Activated CD4-positive, CD25-positive, alpha-beta regulatory T cell treated with anti-CD3 and anti-CD28 coated beads, Interleukin-2, amount 50 U/mL, for 16 hours (primary cell): ENCODE measurements around the gene CHCHD1.
"Not testable (repeated sequence)": the region's sequence is repeated elsewhere in the genome, so short reads cannot be mapped to it uniquely, and the experiment has no call there.

Experiments used
- DNase-seq: peaks from one replicate; pipeline ENCODE4 v3.0.0-alpha.2; 2020; ENCODE audit warnings: low read depth, low spot score

CHCHD1 gene

GRCh38 chr10:73791871-73792400 is 10.1 kb downstream of the CHCHD1 start:
- DNase-seq = no peak

GRCh38 chr10:73793456-73793855 is 11.6 kb downstream of the CHCHD1 start:
- DNase-seq = no peak

DNA sequence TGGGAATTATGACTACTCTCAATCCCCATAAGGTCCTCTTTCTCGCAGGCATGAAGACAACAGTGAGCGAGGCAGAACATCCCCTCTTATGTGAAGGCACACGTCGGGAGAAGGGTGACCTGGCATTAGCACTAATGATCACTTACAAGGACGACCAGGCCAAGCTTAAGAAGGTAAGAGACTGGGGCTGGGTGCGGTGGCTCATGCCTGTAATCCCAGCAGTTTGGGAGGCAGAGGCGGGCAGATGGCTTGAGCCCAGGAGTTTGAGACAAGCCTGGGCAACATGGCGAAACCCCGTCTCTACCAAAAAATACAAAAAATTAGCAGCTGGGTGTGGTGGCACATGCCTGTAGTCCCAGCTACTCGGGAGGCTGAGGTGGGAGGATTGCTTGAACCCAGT is 13.6 kb downstream of the CHCHD1 start:
- not testable (repeated sequence) for DNase-seq

DNA sequence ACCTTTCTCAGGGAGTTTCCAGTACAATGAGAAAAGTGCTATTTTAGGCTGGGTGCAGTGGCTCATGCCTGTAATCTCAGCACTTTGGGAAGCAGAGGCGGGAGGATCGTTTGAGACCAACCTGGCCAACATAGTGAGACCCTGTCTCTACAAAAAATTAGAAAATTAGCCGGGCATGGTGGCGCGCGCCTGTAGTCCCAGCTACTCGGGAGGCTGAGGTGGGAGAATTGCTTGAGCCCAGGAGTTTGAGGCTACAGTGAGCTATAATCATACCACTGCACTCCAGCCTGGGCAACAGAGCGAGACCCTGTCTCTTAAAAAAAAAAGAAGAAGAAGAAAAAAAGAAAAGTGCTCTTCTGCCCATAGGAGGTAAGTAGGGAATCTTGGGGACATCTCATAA is 14.2 kb downstream of the CHCHD1 start:
- DNase-seq = not testable (repeated sequence)

DNA sequence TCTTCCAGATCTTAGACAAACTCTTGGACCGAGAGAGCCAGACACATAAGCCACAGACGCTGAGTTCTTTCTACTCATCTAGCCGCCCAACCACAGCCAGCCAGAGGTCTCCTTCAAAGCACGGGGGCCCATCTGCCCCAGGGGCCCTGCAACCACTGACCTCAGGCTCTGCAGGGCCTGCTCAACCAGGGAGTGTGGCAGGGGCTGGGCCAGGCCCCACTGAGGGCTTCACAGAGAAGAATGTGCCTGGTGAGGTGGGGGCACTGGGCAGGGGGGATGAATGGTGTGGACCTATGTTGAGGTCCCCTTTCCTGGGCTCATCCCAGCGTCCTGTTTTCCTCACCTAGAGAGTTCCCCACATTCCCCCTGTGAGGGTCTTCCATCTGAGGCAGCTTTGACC is 14.9 kb downstream of the CHCHD1 start:
- DNase-seq = no peak

GRCh38 chr10:73797324-73798025 is 15.6 kb downstream of the CHCHD1 start:
- DNase-seq = no peak

DNA sequence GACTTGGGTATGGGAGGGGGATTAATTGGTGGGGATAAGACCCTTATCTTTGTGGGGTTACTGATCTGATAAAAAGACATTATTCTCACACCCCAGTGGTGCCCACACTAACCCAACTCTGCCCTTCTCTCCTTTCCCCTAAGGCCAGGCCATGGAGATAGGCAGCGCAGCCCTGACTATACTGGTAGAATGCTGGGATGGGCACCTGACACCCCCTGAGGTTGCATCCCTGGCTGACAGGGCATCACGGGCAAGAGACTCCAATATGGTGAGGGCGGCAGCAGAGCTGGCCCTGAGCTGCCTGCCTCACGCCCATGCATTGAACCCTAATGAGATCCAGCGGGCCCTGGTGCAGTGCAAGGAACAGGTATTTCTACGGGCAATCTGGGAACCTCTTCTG is 16.2 kb downstream of the CHCHD1 start:
- DNase-seq = no peak

GRCh38 chr10:73798927-73799560 is 17.2 kb downstream of the CHCHD1 start:
- DNase-seq = no peak

- DNase-seq = no peak
These were observed 18.2 kb downstream of the CHCHD1 start for GRCh38 chr10:73799899-73800559.

GRCh38 chr10:73800560-73801252 is 18.9 kb downstream of the CHCHD1 start:
- no peak for DNase-seq

DNA sequence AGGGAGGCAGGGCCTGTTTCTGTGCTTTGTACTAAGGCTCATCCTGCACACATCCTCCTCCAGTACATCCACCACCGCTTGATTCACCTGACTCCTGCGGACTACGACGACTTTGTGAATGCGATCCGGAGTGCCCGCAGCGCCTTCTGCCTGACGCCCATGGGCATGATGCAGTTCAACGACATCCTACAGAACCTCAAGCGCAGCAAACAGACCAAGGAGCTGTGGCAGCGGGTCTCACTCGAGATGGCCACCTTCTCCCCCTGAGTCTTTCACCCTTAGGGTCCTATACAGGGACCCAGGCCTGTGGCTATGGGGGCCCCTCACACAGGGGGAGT is 19.4 kb downstream of the CHCHD1 start:
- no peak for DNase-seq

GRCh38 chr10:73802276-73802991 is 20.6 kb downstream of the CHCHD1 start:
- DNase-seq = no peak

DNA sequence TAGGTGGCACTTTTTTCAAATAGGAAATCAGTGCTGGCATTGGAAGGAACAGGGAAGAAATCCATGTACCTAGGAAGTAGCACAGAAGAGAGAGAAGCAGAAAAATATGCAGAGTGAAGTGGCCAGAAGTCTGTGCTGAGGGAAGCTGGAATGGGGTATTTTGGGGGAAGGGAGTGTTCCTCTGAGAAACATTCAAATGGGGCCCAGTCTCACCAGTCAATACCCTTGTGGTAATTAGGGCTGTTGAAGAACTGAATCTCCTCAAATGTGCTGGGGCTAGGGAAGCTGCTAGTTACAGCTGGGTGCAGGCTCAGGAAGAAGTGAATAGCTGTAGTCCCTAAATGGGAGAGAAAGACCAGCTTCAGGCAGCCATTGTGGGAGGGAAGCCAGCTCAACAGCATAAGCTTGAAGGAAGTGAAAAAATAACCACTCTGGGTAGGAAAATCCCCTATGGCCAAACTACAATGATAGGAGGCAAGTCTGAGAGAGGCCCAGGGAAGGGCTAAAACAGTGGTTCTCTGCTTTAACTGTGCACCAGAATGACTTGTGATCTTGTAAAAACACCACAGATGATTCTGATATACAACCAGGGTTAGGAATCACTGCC is 21.9 kb downstream of the CHCHD1 start:
- DNase-seq = no peak

DNA sequence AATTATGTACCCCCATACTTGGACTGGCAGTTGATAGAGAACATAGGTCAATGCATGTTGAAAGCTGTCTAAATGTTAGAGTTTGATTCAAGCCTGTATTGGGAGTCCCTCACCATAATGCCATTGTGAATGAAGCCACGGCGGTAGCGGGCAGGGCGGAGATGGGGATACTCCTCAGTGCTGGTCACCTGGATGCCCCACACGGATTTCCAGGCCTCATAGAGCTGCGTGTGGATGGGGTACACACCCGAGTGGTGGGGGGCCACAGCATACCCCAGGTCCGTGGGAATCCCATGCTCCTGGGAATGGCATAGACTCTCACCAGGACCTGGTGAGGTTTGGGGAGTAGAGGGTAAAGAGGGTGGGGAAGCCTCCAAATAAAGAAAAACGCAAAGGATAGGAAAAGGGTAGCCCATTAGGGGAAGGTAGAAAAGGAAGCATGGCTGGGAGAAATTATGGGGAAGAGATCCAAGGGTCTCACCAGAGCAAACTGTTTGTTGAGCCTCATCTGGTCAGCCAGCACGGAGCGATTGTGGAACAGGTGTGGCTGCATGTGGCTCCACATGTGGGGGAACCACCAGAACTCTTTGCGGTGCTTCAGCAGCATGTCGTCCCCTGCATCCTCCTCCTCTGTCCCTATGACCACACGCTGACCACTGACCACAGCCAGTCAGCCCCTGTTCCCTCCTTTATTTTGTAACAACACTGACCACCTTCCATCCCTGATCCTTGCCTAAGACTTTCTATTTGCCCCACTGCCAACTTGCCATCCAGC is 24.5 kb downstream of the CHCHD1 start:
- no peak for DNase-seq

GRCh38 chr10:73807471-73807870 is 25.6 kb downstream of the CHCHD1 start:
- DNase-seq = no peak

DNA sequence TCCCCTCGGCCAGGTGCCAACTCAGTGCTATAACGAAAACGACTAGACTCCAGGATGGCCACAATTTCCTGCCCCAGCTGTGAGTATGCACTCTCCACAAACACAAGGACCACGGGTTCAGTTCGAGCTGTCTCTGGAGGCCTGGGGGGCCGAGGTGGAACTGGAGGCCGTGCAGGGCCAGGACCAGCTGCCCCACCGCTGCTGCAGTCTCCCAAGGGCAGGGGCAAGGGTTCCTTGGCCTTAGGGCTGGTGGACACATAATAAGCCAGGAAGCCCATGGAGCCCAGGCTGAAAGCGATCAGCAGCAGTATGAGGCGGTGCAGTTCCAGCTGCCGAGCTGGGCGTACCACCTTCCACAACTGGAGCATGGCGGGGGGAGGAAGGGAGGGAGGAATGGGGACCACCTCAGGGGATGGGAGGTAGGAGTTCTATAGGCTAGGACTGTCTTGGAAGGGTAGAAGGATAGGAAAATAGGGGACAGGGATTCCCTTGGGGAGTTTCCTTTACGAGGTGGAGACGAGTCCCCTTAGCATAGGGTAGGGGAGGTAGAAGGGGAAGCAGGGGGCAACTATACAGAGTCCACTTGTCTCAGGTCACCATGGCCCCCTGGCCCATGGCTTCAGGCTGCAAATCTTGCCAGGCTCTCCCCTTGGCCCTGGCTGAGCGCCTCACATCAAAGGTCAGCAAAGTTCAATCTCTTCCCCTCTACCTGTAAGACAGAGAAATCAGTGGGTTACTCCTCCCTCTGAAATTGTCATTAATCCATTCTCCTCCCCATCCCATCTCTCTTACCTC is 26.4 kb downstream of the CHCHD1 start:
- DNase-seq = no peak

- no peak for DNase-seq
These were observed 27.4 kb downstream of the CHCHD1 start for GRCh38 chr10:73809061-73809818.

DNA sequence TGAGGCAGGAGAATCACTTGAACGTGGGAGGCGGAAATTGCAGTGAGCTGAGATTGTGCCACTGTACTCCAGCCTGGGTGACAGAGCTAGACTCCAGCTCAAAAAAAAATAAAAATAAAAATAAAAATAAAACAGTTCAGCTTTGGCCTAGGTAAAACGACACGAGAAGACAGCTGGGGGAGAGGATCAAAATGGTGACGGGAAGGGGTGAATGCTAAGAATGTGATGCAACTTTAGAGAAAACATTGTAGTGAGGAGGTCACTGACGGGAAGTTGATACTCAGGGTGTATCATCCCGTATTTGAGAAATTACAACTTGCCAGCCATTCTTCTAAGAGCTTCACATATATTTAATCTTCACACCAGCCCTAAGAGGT is 28.5 kb downstream of the CHCHD1 start:
- no peak for DNase-seq
